HG03457 (cell line): Measurements from ENCODE around the gene ANO10.
"Not testable (repeated sequence)": the region's sequence is repeated elsewhere in the genome, so short reads cannot be mapped to it uniquely, and the experiment has no call there.

Source experiments
- ATAC-seq: cut with Tn5 transposase; IDR thresholded peaks from one replicate; pipeline ENCODE4 v1.9.1; 2021; ENCODE audit warnings: moderate number of reproducible peaks; ENCODE audit not compliant: unreplicated experiment

The ANO10 gene

DNA sequence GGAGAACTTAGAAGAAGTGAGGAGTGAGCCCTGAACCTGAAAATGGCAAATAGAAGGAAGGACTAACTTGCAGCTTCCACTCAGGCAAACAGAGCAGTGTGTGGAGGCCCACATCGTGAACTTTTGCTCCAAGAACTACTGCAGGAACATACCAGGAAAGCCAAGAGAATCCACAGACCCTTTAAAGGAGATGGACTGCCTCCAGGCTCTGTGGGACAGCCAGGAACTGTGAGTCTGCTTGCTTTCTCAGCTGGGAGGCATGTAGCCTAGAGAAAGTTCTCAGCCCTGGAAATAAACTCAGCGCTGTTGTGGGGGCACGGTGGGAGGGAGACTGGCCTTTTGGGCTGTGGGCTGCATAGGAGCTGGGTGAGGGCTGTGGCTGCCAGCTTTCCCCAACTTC lies 242.5 kb downstream of the ANO10 start:
- ATAC-seq = no peak

DNA sequence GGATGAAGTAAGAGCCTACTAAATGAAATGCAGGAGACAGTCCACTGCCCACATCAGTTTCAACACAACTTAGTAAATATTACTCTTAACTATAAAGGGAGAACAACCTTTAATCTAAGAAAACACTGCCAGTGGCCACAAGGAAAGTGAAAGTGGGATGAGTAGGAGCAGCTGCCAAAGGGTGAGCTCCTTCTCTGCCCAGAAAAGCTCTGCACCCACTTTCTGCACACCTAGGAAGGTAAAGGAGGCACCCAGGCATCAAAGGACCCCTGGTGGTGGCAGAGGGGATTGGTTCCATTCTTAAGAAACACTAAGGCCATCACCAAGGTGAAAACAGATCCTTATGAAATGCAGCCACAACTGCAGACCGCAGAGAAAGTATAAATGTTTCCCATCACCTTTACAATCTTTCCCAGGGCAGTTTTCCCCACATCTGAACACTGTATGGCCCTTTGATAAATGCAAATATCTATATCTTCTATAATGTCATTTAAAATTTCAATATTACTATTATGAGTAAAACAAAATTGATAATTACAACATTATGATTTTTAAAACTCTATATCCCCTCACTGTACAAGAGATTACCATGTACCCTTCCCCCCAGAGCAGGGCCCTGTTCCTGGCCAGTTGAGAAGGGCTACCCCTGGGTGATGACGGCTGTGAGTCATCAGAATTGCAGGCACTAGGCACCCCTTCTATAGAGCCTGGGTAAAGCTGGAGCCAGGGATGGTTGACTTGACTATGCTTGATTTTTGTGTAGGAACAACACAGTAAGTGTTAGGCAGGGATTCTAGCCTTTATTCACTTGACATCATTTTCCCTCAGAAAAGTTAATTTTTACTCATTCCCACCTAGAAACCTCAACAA lies 243.5 kb downstream of the ANO10 start:
- ATAC-seq = no peak

DNA sequence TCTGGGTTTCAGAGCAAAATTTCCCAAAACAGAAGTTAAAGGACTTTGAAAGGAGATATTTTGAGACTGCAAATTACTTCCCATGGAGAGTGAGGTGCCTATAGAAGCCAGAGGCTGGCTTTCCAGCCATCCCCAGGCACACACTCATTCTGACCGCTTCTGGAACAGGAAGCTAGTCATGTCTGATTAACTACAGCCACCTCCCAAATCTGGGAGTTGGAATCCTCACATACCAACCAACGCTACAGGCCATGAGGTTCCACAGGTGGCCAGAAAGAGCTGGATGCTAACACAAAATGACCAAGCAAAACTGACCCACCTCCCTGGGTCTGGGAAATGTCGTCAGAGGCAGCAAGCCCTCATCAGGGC lies 248.3 kb downstream of the ANO10 start:
- no peak for ATAC-seq

DNA sequence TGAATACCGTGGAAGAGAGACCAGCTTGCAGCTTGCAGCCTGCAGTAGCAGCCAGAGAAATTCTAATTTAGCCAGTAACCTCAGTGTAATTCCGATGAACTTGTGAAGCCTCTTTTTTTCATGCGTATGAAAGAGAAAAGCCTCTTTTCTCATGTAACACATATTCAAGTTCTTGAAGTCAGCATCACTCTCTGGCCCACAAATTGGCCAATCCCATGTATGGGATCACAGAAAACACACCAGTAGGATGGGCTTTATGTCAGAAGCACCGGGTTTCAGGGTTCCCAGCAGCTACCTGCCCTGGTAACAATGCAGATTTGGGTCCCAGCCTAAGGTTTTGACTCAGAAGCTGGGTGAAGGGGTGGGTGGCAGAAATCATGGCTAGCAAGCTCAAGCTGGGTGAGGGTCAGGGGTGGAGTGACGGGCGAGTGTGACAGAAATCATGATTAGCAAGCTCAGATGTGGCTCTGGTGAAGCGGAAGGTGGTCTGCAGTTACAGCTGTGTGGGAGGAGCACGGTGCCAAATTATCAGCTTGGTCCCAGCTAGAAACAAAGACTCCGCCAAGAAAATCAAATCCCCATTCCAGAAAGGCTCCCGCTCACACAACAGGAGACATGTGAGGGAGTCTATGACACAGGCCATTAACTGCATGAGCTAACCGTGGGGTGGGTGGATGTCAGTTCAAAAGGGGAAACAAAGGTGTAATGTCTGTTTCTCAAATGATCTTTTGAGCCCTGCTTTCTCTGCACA lies 248.8 kb downstream of the ANO10 start:
- no peak for ATAC-seq

DNA sequence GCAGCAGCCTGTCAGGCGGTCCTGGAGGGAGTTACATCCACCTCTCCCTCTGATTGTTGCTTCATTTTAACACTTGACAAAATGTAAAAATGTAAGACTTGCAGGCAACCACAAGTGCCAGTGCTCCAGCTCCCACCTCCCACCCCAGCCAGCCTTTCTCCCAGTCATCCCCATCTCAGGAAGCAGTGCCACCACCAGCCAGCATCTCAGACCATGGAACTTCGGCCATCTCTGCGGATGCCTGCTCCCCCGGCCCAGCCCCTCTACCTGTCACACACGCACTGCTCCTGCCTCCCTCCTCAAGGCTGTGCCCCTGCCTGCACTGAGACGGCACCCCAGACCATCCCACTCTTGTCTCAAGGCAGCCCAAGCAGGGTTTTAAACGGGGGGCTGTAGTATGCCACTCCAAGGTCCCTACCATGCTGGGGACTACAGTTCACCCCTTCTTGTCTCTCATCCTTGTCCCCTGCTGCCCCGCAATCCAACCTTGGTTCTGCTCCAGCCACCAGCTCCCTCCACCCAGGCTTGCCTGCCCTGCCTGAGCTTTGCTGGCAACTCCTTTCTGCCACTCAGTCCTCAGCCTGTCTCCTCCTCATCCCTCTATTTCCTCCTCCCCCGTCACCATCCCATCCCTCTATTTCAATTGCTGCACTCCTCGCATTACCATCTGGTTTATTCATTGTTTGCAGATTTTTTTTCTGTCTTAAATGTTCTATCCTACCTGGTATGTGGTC lies 249.6 kb downstream of the ANO10 start:
- no peak for ATAC-seq

DNA sequence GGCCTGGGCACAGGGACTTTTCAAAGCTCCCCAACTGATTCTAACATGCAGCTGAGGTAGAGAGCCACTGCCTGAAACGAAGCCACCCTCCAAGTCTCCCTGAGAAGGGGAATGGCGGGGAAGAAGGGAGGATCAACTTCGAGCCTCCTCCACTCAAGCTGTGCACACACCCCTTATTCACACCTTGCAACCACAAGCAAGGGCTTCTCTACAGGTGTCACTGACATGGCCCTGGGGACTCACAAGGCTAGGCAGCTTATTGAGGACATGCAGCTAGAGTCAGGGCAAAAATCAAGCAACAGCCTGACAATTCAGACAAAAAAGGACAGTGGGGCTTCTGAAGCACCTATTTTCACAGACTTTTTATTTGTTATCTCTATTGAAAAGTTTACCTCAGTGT lies 250.3 kb downstream of the ANO10 start:
- ATAC-seq = no peak

DNA sequence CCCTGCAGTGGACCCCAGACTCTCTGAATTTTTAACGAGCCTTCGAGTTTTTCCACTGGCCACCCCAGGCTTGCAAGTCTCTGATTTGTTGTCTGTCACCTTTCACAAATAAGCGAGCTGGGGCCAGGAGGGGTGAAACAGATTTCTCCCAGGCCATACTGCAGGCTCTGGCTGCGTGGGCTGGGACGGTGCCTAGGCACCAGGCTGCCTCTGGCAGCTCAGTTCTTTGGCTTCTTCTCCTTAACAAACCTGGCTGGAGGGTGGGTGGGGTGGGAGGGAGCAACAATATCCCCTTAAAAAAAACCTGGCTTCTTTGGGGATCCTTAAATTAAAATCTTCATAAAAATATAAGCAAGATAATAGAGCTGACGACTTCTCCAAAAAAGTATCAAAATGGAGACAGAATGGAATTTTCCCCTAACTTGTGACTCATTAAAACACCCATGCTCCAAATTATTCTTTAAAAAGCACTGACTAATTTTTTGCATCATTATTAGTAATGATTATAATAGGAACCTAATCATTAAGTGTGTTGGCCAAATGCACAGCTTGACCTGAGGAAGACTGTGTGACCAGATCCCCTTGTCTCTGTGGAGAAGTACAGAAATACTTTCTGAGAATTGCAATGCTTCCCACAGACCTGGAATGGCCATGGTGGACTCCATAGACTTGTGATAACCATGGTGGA lies 251.4 kb downstream of the ANO10 start:
- no peak for ATAC-seq

DNA sequence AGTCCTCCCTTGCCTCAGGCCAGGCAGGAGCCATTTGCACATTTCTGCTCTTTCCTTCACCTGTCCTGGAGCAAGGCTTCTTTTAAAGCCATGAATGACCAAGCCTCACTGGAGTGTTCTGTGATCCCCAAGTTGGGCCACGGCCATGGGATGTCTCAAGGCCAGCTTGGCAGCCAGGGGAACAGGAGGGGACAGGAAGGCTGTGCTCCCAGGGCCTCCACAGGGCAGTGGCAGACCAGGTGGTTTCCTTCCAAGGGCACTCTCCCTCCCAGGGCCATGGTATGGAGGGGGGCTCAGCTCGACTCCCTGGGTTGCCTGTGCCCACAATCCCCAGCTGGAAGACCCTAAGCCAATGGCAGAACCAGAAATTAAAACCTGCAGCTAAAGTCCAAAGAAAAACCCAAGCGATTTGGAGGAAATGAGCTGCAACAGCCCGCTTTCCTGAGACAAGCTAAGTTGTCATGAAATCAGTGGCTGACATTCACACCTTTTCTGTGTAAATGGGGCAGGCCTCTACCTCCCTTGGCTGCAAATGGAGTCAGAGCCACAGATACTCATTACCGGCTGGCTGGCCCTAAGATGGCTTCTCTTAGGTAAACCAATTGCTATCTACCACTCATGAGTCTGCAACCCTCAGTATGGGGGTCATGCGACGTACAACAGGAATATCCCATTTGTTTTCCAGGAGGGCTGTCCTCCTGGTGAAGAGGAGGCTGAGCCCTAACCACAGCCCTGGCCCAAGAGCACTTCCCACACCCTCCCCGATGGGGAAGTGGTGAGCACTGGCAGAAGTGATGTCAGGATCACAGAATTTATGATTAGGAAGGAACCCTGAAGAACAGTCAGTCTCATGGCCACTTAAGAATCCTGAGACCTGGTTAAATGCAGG lies 252.2 kb downstream of the ANO10 start:
- ATAC-seq = no peak

DNA sequence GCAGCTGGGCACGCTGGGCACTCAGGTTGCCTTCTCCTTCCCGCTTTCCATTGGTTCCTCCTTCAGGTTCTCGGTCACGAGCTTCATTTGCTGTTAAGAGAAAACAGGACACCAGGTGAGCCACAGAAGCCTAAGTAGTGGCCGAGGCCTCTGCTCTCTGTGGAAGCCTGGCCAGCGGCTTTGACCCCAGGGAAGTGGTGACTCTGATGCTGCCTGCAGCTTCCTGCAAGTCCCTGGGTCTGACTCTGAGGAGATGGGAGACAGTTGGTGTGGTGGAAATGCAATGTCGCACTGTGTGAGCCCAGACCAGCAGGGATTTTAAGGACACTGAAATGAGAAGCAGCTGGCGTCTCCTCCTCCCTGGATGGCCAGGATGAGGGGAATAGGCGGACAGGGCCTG lies 254.9 kb downstream of the ANO10 start:
- ATAC-seq = no peak

DNA sequence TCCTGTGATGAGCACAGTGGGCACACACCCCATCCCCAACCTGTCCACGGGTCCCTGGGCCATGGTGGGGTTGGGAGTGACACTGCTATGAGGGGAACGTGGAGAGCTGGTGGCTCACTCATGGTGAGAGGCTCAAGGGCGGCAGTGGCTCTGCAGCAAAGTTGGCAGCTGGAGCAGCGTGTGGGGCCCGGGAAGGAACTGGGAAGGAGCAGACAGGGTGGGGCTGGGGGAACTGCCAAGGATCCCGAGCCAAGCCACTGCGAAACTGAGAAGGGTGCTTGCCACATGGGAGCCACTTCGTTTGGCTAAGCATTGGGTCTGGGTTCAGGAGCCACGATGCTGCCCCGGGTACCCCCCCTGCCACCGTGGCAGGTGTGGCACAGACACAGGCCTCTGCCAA lies 255.3 kb downstream of the ANO10 start:
- no peak for ATAC-seq

DNA sequence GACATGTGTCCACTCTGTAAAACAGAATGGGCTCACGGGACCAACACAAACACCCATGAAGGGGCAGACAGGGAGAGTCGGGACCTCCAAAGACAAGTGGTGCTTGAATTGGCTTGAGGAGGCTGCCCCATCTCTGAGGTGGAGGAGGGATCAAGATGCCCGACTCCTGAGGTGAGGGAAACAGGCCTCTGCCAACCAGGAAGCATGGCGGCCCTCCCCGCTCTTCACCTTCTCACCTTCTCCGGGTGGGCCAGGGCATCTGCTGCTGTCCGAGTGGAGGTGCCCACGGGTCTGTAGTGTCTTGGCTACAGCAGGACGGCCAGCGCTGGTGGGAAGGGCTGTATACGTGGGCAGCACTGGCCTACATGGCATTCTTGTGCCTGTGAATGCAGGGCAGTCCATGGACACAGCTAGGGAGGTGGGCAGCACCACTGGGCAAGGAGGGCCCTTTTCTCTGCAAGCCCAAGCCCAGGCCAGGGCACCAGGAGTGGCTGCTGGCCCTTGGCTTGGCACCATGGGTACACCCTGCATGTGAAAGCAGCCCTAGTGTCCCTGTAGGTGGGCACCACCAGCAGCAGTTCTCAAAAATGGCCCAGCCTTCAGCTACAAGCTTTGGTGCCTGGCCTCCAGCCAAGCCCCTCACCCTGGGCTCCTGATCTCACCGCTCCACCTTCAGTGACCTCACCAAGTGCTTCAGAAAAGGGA lies 256.1 kb downstream of the ANO10 start:
- no peak for ATAC-seq

DNA sequence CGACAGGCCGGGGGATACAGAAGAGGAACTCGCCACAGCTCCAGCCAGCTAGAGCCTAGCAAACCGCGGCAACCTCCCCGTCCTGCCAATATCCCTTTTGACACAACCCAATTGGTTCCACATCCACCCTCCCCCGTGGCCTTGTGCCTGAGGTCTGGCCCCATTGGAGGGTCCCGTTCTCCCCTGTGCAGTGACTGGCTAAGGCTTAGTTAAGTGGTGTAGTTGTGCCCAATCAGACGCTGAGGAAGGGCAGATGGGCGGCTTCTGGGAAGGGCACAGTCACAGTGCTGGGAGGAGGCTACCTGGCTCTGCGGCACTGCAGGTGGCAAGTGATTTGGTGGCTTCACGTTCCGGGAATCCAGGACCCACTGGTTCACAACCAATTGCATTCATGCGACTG lies 256.9 kb downstream of the ANO10 start:
- ATAC-seq = no peak

DNA sequence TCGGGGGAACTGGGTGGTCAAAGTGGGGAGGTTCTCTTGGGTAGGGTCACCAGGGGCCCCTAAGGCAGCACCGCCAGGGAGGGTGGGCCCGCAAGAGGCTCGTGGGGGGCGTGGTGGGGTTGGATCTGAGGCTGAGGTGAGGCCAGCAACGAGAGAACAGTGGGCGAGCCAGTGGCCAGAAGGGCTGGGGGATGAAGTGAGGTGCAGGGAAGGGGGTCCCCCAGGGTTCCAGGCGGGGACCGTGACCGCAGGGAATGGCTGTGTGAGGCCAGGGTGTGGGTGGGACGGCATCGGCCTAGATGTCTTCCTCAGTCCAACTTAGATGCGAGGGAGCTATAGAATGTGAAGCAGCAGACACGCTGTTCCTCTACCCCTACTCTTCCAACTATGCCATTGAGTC lies 257.3 kb downstream of the ANO10 start:
- no peak for ATAC-seq

DNA sequence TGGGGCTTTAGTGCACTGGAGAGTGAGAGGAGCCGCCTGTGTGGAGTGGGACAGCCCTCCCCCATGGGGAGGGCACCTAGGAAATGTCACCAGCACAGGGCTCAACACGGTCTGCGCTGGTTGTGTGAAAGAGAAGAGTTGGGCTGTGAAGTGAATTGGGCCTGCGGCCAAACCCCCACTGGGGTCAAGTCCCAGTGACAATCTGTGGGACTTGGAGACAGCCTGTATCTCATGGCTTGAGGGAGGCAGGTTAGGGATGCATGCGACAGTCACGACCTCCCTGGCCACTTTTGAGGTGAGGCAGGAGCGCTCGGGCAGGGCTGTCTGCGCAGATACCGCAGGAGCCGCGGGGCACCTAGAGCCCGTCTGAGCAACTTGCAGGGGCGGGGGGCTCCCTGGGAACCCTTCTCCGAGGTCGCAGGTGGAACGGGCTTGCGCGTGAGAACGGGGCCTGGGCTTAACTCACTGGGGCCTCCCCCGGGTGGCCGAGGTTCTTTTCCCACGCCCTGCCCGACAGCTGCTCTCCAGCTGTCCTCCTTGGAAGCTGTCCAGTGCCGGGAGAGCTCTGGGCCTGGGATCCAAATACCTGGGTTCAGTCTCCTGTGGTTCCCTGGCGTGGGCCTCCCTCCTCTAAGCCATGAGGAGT lies 258.1 kb downstream of the ANO10 start:
- ATAC-seq = no peak

DNA sequence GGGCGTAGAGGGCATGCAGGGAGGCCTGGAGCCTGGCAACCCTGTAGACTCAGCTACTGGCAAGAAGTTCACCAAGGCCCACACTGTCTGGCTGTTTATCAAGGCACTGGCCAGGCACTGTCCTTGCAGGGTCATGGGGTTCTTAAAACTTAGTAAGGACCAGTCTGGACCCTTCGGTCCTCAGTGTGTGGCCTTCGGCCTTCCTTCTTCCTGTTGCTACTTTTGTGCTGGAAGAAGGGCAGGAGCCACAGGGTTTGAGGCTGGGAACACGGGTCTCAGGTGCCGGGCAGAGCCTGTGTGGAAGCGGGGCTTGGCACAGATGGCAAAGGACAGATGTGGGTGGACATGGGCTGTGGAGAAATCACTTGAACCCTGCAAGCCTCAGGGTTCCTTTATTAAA lies 258.9 kb downstream of the ANO10 start:
- ATAC-seq = no peak

DNA sequence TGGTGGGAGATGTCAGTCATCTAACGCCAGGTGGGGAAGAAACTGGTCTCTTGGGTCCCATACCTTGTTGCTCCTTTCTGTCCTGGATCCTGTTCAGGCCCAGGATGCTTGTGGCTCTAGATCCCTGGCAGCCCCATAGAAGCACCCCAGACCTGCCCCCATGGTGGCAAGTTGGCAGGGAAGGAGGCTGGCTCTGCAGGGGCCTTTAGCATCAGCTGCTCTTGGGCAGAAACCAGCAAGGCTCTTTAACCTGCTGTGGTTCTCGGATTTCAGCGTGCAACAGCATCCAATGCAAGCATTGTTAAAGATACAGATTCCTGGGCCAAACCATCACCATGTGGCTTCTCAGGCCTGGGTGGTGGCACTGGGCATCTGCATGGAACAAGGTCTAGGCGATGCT lies 259.6 kb downstream of the ANO10 start:
- ATAC-seq = no peak

DNA sequence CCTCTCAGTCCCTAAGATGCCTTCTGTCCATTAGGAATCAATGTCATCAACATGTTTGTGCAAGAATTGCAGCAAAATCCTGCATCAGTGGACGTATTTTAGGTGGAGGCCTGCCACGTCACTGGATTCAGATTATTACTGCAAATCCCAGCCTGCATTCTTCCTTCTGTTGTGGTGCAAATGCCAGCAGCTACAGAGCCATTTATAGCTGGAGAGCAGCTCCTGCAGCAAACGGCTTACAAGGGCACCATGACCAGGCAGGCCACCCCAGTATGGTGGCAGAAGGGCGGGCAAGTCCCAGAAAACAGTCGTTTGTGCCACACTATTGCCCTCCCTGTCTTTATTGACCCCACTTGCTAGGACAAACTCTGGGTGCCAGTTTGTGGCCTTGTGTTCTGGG lies 260.7 kb downstream of the ANO10 start:
- no peak for ATAC-seq

DNA sequence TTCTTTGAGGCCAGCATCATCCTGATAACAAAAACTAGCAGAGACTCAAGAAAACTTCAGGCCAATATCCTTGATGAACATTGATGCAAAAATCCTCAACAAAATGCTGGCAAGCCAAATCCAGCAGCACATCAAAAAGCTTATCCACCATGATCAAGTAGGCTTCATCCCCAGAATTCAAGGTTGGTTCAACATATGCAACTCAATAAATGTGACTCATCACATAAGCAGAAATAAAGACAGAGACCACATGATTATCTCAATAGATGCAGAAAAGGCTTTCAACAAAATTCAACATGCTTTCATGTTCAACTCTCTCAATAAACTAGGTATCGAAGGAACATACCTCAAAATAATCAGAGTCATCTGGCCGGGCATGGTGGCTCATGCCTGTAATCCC lies 265.8 kb downstream of the ANO10 start:
- not testable (repeated sequence) for ATAC-seq
